ENCODE results near the gene PIP5K1C.

GRCh38 chr19:3660493-3661219 is 39.6 kb downstream of the PIP5K1C start:
- TF ChIP-seq CTCF (IDR thresholded peaks at IDR 0.05) (no peak), POLR2AphosphoS5 (IDR thresholded peaks at IDR 0.05) (no peak)

All from breast epithelium (tissue), 3 donors.